ENCODE results near the gene SCD. TPM values are rescaled to one million over a fixed set of nuclear protein-coding genes. Genes with fewer than 3 reads are reported as not detected.

SCD gene
- total and polyA plus RNA-seq, 10 of the 15 experiments (the other 5 are each of a cell fraction or from before 2014, with no cell fraction given): 68.7 to 279 (median 99.5) TPM

- Histone ChIP-seq H3K4me1 (ENCODE audit: control insufficient read depth, insufficient read depth, low read length) (peaks cover 15% of the 10 kb centered on the region), H4K20me1 (ENCODE audit: control insufficient read depth, insufficient read depth) (no peaks in the 10 kb centered on the region), H3K27me3 (replicated peaks in 1 of 2; ENCODE audit: control insufficient read depth in 2 of 2, insufficient read depth in 2 of 2, low read length in 1 of 2) (no peaks in the 10 kb centered on the region; a peak in 1 of 4 replicates), H3K27ac (ENCODE audit: control insufficient read depth, insufficient read depth) (no peak overlapping the region), H3K4me2 (ENCODE audit: control insufficient read depth, insufficient read depth) (no peak overlapping the region), H3K36me3 (ENCODE audit: control insufficient read depth in 2 of 2, insufficient read depth in 2 of 2, low read length in 1 of 2) (no peaks in the 10 kb centered on the region), H2AFZ (ENCODE audit: control insufficient read depth, low read depth, low read length) (no peak overlapping the region), H3K9ac (ENCODE audit: control insufficient read depth, insufficient read depth, low read length) (no peak overlapping the region), H3K4me3 (no peak overlapping the region), H3K9me3 (replicated peaks; ENCODE audit: control insufficient read depth, insufficient read depth, low read length) (no peaks in the 10 kb centered on the region), H3K79me2 (ENCODE audit: control insufficient read depth, insufficient read depth, low read length) (no peaks in the 10 kb centered on the region)
- intact Hi-C loops (cut with micrococcal nuclease; ENCODE audit: unreplicated experiment): no loop called here
- in situ Hi-C loops (cut with MboI): no loop called here
- 66% methylated on average over 5 of the region's 5 CpGs for WGBS (ENCODE audit: insufficient coverage, insufficient replicate concordance, low lambda C conversion rate, missing lambda C conversion rate)
- ChIA-PET CTCF (interaction anchor here (0.7 to 5.8 kb wide), 8 partner anchors 12 to 704 kb away, joined by 3 to 84 read pairs (median 4); partner anchors contain the start of gene SCD), POLR2A (interaction anchor here (1.1 to 3.9 kb wide), 2 partner anchors 18 to 106 kb away, joined by 3 to 32 read pairs; partner anchors contain the start of gene SCD), RAD21 (ENCODE audit: unreplicated experiment) (interaction anchor here (2.1 to 4.1 kb wide), 3 partner anchors 12 to 22 kb away, joined by 10 to 32 read pairs (median 11); partner anchors contain the start of gene SCD), SMC1A (ENCODE audit: uncharacterized antibody, unreplicated experiment) (interaction anchor here (0.8 to 7.8 kb wide), 8 partner anchors 9 to 104 kb away, joined by 3 to 60 read pairs (median 8); no protein-coding TSS in a partner anchor)
- TF ChIP-seq, protein P1, sequence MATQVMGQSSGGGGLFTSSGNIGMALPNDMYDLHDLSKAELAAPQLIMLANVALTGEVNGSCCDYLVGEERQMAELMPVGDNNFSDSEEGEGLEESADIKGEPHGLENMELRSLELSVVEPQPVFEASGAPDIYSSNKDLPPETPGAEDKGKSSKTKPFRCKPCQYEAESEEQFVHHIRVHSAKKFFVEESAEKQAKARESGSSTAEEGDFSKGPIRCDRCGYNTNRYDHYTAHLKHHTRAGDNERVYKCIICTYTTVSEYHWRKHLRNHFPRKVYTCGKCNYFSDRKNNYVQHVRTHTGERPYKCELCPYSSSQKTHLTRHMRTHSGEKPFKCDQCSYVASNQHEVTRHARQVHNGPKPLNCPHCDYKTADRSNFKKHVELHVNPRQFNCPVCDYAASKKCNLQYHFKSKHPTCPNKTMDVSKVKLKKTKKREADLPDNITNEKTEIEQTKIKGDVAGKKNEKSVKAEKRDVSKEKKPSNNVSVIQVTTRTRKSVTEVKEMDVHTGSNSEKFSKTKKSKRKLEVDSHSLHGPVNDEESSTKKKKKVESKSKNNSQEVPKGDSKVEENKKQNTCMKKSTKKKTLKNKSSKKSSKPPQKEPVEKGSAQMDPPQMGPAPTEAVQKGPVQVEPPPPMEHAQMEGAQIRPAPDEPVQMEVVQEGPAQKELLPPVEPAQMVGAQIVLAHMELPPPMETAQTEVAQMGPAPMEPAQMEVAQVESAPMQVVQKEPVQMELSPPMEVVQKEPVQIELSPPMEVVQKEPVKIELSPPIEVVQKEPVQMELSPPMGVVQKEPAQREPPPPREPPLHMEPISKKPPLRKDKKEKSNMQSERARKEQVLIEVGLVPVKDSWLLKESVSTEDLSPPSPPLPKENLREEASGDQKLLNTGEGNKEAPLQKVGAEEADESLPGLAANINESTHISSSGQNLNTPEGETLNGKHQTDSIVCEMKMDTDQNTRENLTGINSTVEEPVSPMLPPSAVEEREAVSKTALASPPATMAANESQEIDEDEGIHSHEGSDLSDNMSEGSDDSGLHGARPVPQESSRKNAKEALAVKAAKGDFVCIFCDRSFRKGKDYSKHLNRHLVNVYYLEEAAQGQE (IDR thresholded peaks at IDR 0.05; ENCODE audit: low read depth, low read length): no peak
- TF ChIP-seq MAX (IDR thresholded peaks at IDR 0.05; ENCODE audit: low read depth, low read length): no peak
- no peak for TF ChIP-seq NFYB (IDR thresholded peaks at IDR 0.05; ENCODE audit: insufficient read depth, low read depth, low read length)
- TF ChIP-seq RAD51 (IDR thresholded peaks at IDR 0.05): no peak
- TF ChIP-seq LARP7 (IDR thresholded peaks at IDR 0.05): no peak
- TF ChIP-seq SMC3 (IDR thresholded peaks at IDR 0.05; ENCODE audit: borderline replicate concordance, low read length): no peak
- no peak for TF ChIP-seq ZSCAN29 (IDR thresholded peaks at IDR 0.05)
- ATAC-seq (no peak), FAIRE-seq (no peak), DNase-seq (ENCODE audit: low read depth, low spot score) (no peak)
- no TSS peak for BruUV-seq (replicated peaks)
Measured at GRCh38 chr10:100328198-100328597, 18.8 kb upstream of the SCD start.

All from GM12878 (cell line).